ENCODE results near the gene NEDD8. TPM values are rescaled to one million over a fixed set of nuclear protein-coding genes. Genes with fewer than 3 reads are reported as not detected.

Gene NEDD8
- total RNA-seq, 4 donors from 2014 or later, result 61.2 to 1,004 (median 192) TPM

DNA sequence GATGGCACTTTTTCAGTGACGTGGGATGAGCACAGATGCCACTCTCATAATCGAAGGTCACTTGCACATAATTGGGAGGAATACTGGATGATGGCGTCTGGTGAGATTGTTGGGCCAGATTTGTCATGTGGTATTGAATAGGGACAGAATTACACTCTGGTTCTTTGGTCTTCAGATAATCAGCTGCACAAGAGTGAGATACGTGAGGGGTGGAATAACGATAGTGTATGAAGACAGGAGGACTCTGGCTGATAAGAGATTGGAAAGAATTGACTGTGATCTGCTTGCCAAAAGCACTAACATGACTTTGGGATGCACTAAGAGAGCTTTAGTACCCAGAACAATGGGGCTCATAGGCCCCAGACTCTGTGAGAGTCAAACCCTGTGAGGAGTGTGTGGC is 46.3 kb upstream of the NEDD8 start:
- intact Hi-C loops (cut with DNase I; ENCODE audit: low total_unique reads), result no loop called here
- H3K4me1 ChIP-seq, result no peaks in the 10 kb centered on the region
- H3K27ac ChIP-seq, result no peak overlapping the region
- H3K27me3 ChIP-seq, result no peaks in the 10 kb centered on the region
- TF ChIP-seq, protein P1, sequence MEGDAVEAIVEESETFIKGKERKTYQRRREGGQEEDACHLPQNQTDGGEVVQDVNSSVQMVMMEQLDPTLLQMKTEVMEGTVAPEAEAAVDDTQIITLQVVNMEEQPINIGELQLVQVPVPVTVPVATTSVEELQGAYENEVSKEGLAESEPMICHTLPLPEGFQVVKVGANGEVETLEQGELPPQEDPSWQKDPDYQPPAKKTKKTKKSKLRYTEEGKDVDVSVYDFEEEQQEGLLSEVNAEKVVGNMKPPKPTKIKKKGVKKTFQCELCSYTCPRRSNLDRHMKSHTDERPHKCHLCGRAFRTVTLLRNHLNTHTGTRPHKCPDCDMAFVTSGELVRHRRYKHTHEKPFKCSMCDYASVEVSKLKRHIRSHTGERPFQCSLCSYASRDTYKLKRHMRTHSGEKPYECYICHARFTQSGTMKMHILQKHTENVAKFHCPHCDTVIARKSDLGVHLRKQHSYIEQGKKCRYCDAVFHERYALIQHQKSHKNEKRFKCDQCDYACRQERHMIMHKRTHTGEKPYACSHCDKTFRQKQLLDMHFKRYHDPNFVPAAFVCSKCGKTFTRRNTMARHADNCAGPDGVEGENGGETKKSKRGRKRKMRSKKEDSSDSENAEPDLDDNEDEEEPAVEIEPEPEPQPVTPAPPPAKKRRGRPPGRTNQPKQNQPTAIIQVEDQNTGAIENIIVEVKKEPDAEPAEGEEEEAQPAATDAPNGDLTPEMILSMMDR (IDR thresholded peaks at IDR 0.05), result no peak
- no peak for TF ChIP-seq POLR2A (IDR thresholded peaks at IDR 0.05)
- DNase-seq, result no peak
- H3K9me3 ChIP-seq, result no peaks in the 10 kb centered on the region
- no peak overlapping the region for H3K4me3 ChIP-seq
- H3K36me3 ChIP-seq, result no peaks in the 10 kb centered on the region

GRCh38 chr14:24277606-24278321 is 45.6 kb upstream of the NEDD8 start:
- Histone ChIP-seq H3K27me3 (no peaks in the 10 kb centered on the region), H3K4me3 (no peak overlapping the region), H3K9me3 (no peaks in the 10 kb centered on the region), H3K27ac (no peak overlapping the region), H3K36me3 (no peaks in the 10 kb centered on the region), H3K4me1 (no peaks in the 10 kb centered on the region)
- no peak for DNase-seq
- intact Hi-C loops (cut with DNase I; ENCODE audit: low total_unique reads), result no loop called here
- TF ChIP-seq, protein P1 (IDR thresholded peaks at IDR 0.05), result no peak
- no peak for TF ChIP-seq POLR2A (IDR thresholded peaks at IDR 0.05)

DNA sequence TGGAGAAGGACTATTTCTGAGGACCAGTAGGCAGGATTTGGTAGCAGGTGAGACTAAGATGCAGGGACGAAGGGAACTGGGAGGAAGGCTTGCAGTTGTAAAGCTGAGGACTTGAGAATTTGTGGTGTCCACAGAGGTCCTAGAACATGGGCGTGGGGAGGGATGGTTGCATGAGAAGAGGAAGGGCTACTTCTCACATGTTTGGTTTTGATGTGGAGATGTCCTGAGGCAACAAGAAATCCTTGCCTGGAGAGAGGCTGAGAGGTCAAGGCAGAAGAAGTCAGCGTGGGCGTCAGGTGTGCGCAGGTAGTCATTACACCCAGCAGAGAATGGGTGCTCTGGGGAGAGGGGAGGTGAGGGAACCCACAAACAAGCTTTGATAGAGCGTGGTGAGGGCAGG is 44.9 kb upstream of the NEDD8 start:
- TF ChIP-seq, protein P1 (IDR thresholded peaks at IDR 0.05), result no peak
- no peaks in the 10 kb centered on the region for H3K27me3 ChIP-seq
- no peaks in the 10 kb centered on the region for H3K36me3 ChIP-seq
- no peak overlapping the region for H3K4me3 ChIP-seq
- no peaks in the 10 kb centered on the region for H3K9me3 ChIP-seq
- intact Hi-C loops (cut with DNase I; ENCODE audit: low total_unique reads), result no loop called here
- H3K27ac ChIP-seq, result no peak overlapping the region
- H3K4me1 ChIP-seq, result no peaks in the 10 kb centered on the region
- DNase-seq, result no peak

DNA sequence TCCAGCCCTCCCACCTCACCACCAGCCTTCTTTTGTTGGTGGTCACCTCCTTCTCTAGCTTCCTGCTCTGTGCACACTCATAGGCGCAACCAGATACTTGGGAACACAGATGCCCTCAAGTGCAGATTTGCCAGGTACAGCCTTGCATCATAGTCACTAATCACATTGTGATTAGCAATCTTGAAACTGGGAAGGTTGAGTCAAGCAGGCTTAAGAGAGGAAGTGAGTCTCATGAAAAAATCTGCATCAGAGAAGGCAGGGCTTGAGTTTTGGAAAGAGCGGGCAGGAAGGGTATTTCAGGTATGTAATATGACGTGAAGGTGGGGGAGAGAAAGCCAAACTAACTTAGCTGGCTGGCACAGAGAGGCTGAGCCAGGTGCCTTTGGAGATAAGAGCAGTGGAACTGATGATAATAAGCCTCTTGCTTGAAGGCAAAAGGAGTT is 42.0 kb upstream of the NEDD8 start:
- intact Hi-C loops (cut with DNase I; ENCODE audit: low total_unique reads), result no loop called here
- TF ChIP-seq POLR2A (IDR thresholded peaks at IDR 0.05), result no peak
- TF ChIP-seq, protein P1 (IDR thresholded peaks at IDR 0.05), result no peak
- Histone ChIP-seq H3K4me1 (no peaks in the 10 kb centered on the region), H3K9me3 (no peaks in the 10 kb centered on the region), H3K36me3 (no peaks in the 10 kb centered on the region), H3K27ac (no peak overlapping the region), H3K4me3 (no peak overlapping the region), H3K27me3 (no peaks in the 10 kb centered on the region)
- DNase-seq, result no peak

DNA sequence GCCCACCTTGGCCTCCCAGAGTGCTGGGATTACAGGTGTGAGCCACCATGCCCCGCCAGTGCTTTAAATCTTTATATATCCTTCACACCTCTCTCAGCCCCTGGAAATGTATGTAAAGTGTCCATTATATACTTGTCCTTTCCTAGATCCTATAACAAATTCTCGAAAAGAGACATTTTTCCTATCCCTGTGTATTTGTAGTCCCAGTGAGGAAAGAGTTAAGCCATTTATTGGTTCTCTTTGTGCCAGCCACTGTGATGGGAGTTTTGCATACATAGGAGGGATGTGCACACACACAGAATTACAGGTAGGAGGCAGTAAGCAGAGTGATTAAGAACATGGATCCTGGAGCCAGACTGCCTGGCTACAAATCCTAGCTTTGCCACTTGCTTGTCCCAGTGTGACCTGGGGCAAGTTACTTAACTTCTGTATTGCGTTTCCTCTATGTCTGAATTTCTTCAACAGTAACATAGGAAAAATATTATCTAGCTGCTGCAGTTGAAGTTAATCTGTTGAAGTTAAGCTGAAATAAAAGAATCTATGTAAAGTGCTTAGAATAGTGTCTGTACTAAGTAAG is 41.3 kb upstream of the NEDD8 start:
- H3K4me1 ChIP-seq, result no peaks in the 10 kb centered on the region
- TF ChIP-seq POLR2A (IDR thresholded peaks at IDR 0.05), result no peak
- TF ChIP-seq, protein P1 (IDR thresholded peaks at IDR 0.05), result no peak
- no peaks in the 10 kb centered on the region for H3K27me3 ChIP-seq
- no peak overlapping the region for H3K4me3 ChIP-seq
- no peak for DNase-seq
- no peak overlapping the region for H3K27ac ChIP-seq
- H3K36me3 ChIP-seq, result no peaks in the 10 kb centered on the region
- intact Hi-C loops (cut with DNase I; ENCODE audit: low total_unique reads), result no loop called here
- H3K9me3 ChIP-seq, result no peaks in the 10 kb centered on the region

Measured in uterus (tissue), 4 donors.